ENCODE results near the gene MAB21L2. TPM values are rescaled to one million over a fixed set of nuclear protein-coding genes. Genes with fewer than 3 reads are reported as not detected.

The MAB21L2 gene
- total and polyA plus RNA-seq, 9 donors = 0.10 TPM; not detected in 8

- no peak for TF ChIP-seq POLR2A (IDR thresholded peaks at IDR 0.05)
- TF ChIP-seq CTCF (IDR thresholded peaks at IDR 0.05) = no peak
- TF ChIP-seq EP300 (IDR thresholded peaks at IDR 0.05) = no peak
- intact Hi-C loops (cut with DNase I) = no loop called here
Measured at GRCh38 chr4:150540959-150541360, 41.0 kb upstream of the MAB21L2 start.

GRCh38 chr4:150541681-150542080, 40.3 kb upstream of the MAB21L2 start:
- 94 to 96% (median 95%) methylated on average over 3 of the region's 3 CpGs for WGBS, 3 donors
- TF ChIP-seq CTCF (IDR thresholded peaks at IDR 0.05) (no peak), POLR2A (IDR thresholded peaks at IDR 0.05) (no peak), EP300 (IDR thresholded peaks at IDR 0.05) (no peak)
- no peak for DNase-seq
- intact Hi-C loops (cut with DNase I) = no loop called here
- Histone ChIP-seq H3K27ac (no peak overlapping the region), H3K27me3 (no peaks in the 10 kb centered on the region), H3K9me3 (no peaks in the 10 kb centered on the region), H3K36me3 (no peaks in the 10 kb centered on the region), H3K4me1 (ENCODE audit: insufficient read depth) (no peaks in the 10 kb centered on the region), H3K4me3 (no peak overlapping the region)

More at GRCh38 chr4:150540959-150541360, 41.0 kb upstream of the MAB21L2 start:
- no peaks in the 10 kb centered on the region for H3K9me3 ChIP-seq
- H3K27ac ChIP-seq = no peak overlapping the region
- H3K4me3 ChIP-seq = no peak overlapping the region
- no peaks in the 10 kb centered on the region for H3K4me1 ChIP-seq (ENCODE audit: insufficient read depth)
- 69 to 73% (median 70%) methylated on average over 3 of the region's 3 CpGs for WGBS, 3 donors
- no peak for DNase-seq
- no peaks in the 10 kb centered on the region for H3K27me3 ChIP-seq
- H3K36me3 ChIP-seq = no peaks in the 10 kb centered on the region

GRCh38 chr4:150543042-150543441, 38.9 kb upstream of the MAB21L2 start:
- WGBS, 3 donors = 27 to 50% (median 39%) methylated on average over 1 of the region's 1 CpG
- intact Hi-C loops (cut with DNase I) = no loop called here

DNA sequence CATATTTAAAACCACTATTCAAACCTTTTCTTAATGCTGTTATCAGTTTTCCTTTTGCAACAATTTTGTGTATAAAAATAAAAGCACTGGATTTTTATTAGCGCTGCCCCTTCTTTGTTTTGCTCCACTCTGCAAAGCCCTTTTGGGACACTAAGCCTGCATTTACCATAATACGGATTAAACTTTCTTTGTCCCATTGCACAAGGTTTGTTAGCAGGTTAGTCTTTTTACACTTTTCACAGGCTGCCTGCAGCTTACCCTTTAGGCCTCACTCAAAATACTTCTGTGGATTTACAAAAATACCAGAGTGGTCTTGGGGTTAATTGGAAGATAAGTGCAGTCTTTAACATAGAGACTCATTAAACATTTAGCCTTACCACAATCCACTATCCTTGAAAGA, 35.7 kb upstream of the MAB21L2 start:
- Histone ChIP-seq H3K27me3 (peaks cover 4% of the 10 kb centered on the region), H3K4me3 (no peak overlapping the region), H3K9me3 (no peaks in the 10 kb centered on the region), H3K36me3 (no peaks in the 10 kb centered on the region), H3K4me1 (ENCODE audit: insufficient read depth) (no peaks in the 10 kb centered on the region), H3K27ac (no peak overlapping the region)
- 88 to 92% (median 89%) methylated on average over 2 of the region's 2 CpGs for WGBS, 3 donors
- intact Hi-C loops (cut with DNase I) = no loop called here
- no peak for DNase-seq
- TF ChIP-seq POLR2A (IDR thresholded peaks at IDR 0.05) = no peak
- TF ChIP-seq CTCF (IDR thresholded peaks at IDR 0.05) = no peak
- TF ChIP-seq EP300 (IDR thresholded peaks at IDR 0.05) = no peak

More at GRCh38 chr4:150543042-150543441, 38.9 kb upstream of the MAB21L2 start:
- no peak for TF ChIP-seq CTCF (IDR thresholded peaks at IDR 0.05)
- TF ChIP-seq POLR2A (IDR thresholded peaks at IDR 0.05) = no peak
- no peak for TF ChIP-seq EP300 (IDR thresholded peaks at IDR 0.05)
- Histone ChIP-seq H3K36me3 (no peaks in the 10 kb centered on the region), H3K27me3 (no peaks in the 10 kb centered on the region), H3K4me3 (no peak overlapping the region), H3K4me1 (ENCODE audit: insufficient read depth) (no peaks in the 10 kb centered on the region), H3K27ac (no peak overlapping the region), H3K9me3 (no peaks in the 10 kb centered on the region)
- DNase-seq = no peak
